Measurements from ENCODE around the gene RXFP4. TPM values are rescaled to one million over a fixed set of nuclear protein-coding genes. Genes with fewer than 3 reads are reported as not detected.

RXFP4 gene
- total and polyA plus RNA-seq, 9 of the 15 experiments (the other 6 are each of a cell fraction or from before 2014, with no cell fraction given) = 0.64 TPM; not detected in 8

GRCh38 chr1:155934097-155934935, 7.1 kb upstream of the RXFP4 start, which contains the start of gene KHDC4 (continued):
- no peak for TF ChIP-seq ZNF77 (CRISPR knock-in tag; IDR thresholded peaks at IDR 0.05)
- TF ChIP-seq MTA2 (IDR thresholded peaks at IDR 0.05; ENCODE audit: low read depth) = peak; percentile 76
- peak; percentile 65; the same call in 1 of the 2 replicates for TF ChIP-seq RB1 (IDR thresholded peaks at IDR 0.05; ENCODE audit: low read depth)
- peak; percentile 5; the same call in 1 of the 2 replicates for TF ChIP-seq ZNF407 (IDR thresholded peaks at IDR 0.05; ENCODE audit: low read depth)
- TF ChIP-seq, protein P1, sequence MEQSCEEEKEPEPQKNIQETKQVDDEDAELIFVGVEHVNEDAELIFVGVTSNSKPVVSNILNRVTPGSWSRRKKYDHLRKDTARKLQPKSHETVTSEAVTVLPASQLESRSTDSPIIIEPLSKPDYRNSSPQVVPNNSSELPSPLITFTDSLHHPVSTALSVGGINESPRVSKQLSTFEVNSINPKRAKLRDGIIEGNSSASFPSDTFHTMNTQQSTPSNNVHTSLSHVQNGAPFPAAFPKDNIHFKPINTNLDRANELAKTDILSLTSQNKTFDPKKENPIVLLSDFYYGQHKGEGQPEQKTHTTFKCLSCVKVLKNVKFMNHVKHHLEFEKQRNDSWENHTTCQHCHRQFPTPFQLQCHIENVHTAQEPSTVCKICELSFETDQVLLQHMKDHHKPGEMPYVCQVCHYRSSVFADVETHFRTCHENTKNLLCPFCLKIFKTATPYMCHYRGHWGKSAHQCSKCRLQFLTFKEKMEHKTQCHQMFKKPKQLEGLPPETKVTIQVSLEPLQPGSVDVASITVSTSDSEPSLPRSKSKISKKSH (CRISPR knock-in tag; IDR thresholded peaks at IDR 0.05) = no peak
- TF ChIP-seq GABPA (tag; conservative IDR thresholded peaks at IDR 0.05; ENCODE audit: low read depth) = peak; percentile 99
- no peak for TF ChIP-seq USF2 (CRISPR knock-in tag; IDR thresholded peaks at IDR 0.05)
- TF ChIP-seq, protein P2, sequence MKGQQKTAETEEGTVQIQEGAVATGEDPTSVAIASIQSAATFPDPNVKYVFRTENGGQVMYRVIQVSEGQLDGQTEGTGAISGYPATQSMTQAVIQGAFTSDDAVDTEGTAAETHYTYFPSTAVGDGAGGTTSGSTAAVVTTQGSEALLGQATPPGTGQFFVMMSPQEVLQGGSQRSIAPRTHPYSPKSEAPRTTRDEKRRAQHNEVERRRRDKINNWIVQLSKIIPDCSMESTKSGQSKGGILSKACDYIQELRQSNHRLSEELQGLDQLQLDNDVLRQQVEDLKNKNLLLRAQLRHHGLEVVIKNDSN (CRISPR knock-in tag; IDR thresholded peaks at IDR 0.05) = no peak; the same call in 1 of the 2 replicates
- peak; percentile 76 for TF ChIP-seq ASH1L (IDR thresholded peaks at IDR 0.05; ENCODE audit: borderline replicate concordance, low read depth, partially characterized antibody)
- no peak for TF ChIP-seq SREBF2 (CRISPR knock-in tag; IDR thresholded peaks at IDR 0.05)
- no peak for TF ChIP-seq GATAD2A (IDR thresholded peaks at IDR 0.05)
